NT2/D1 (cell line): ENCODE measurements around the gene NKX6-2.

Experiments used
- SUZ12 ChIP-seq: IDR thresholded peaks from 2 replicates; pipeline ENCODE4 v1.6.1; 2011; ENCODE audit not compliant: insufficient read length, insufficient read depth; ENCODE audit errors: extremely low read depth
- YY1 ChIP-seq: IDR thresholded peaks from 2 replicates; pipeline ENCODE4 v1.6.1; 2011; ENCODE audit not compliant: insufficient read length, insufficient read depth
- ZNF274 ChIP-seq: IDR thresholded peaks from 2 replicates; pipeline ENCODE4 v1.6.1; 2011; ENCODE audit warnings: mild to moderate bottlenecking, low read depth, low read length

DNA sequence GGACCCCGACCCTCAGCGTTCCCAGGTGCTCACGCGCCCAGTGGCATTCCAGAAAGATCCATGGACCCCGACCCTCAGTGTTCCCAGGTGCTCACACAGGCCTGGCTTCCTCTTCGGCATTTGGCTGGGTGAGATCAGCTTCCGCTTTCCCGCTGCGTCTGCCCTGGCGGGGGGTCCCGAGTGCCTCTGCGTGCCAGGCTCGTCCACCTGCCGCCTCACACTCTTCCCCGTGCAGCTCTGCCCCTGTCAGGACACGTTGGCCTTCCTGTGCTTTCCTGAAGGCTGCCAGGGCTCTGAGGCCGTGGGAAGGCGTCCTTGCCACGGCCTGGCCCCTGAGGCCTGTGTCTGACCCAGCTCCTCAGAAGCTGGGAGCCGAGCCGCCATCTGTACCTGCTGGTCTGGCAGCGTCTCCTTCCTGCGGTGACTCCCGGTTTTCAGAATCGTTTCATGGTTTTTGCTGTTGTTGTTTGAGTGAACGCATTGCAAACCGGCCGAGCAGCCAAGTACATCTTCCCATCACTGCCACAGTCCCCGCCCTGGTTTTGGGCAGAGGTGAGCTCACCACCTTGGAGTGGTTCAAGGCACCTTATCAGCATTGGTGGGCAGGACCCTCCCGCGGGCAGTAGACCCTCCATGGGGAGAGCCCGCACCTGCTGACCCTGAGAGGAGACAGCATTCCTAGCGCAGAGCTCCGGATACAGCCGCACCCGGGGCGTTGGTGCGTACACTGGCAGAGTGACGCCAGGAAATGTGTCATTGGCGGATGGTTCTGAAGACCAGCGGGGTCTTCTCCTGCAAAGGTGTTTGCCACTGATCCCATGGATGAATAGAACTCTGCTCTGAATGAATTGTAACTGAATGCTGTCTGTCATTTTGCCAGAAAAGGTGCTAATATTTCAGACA lies 17.4 kb downstream of the NKX6-2 start:
- TF ChIP-seq YY1 (no peak), ZNF274 (no peak), SUZ12 (no peak)
